Measurements from ENCODE around the gene RWDD3.

RWDD3 gene

DNA sequence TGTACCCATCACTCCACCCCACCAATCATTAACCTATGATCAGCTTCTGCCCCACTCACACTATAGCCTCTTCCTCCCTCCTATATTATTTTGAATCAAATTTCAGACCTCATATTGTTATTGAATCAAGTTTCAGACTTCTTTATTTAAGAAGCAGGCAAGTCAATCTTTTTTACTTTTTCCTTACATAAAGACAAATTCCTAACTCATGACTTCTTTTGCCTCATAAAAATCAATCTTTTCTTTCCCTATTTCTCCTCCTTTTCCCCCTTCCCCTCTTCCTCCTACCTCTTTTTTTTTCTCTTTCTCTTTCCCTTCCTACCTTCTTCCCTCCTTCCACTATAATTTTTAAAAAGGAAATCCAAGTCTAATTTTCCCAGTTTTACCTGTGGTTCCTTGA is 4.3 kb upstream of the RWDD3 start:
- no peak for FAIRE-seq

DNA sequence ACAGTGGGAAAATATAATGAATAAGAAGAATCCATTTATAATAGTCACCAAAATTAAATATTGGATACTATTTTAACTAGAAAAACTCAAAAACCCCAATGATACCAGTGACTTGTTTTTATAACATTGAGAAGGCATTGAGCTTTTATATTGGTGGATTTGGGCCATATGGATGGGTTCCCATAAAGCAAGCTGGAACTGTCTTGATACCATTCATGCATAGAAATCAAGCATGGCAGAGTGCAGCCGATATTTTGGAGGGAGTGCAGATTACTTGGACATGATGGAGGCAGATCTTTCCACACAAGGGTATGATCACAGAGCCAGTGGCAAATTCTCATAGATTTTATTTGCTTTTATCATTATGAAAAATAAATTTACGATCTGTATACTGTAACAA is 3.8 kb upstream of the RWDD3 start:
- TF ChIP-seq, protein P1, sequence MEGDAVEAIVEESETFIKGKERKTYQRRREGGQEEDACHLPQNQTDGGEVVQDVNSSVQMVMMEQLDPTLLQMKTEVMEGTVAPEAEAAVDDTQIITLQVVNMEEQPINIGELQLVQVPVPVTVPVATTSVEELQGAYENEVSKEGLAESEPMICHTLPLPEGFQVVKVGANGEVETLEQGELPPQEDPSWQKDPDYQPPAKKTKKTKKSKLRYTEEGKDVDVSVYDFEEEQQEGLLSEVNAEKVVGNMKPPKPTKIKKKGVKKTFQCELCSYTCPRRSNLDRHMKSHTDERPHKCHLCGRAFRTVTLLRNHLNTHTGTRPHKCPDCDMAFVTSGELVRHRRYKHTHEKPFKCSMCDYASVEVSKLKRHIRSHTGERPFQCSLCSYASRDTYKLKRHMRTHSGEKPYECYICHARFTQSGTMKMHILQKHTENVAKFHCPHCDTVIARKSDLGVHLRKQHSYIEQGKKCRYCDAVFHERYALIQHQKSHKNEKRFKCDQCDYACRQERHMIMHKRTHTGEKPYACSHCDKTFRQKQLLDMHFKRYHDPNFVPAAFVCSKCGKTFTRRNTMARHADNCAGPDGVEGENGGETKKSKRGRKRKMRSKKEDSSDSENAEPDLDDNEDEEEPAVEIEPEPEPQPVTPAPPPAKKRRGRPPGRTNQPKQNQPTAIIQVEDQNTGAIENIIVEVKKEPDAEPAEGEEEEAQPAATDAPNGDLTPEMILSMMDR (IDR thresholded peaks at IDR 0.05; ENCODE audit: insufficient read depth, missing control alignments) = no peak
- FAIRE-seq = no peak
- DNase-seq (ENCODE audit: insufficient read length, low spot score) = no peak

More for the DNA sequence above, 4.3 kb upstream of the RWDD3 start:
- DNase-seq (ENCODE audit: insufficient read length, low spot score) = no peak
- TF ChIP-seq, protein P1 (IDR thresholded peaks at IDR 0.05; ENCODE audit: insufficient read depth, missing control alignments) = no peak

DNA sequence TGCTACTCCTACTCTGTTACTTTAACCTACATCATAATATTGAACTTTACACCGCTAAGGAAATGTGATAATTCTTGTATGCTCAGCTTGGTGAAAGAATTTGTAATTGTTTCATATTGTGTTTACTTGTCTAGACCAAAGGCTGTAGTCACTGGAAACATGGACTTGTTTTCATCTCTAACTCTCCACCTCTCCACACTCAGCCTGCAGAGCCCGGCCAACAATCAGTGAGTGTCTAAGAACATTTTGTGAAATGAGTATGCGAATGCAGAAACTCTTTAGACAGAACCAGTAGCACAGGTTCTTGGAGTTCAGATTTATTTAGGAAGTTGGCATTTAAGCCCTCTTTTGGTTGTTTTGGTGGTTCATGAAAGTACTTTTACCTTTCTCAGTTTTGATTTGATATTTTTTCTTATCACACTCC is 3.2 kb upstream of the RWDD3 start:
- TF ChIP-seq, protein P1 (IDR thresholded peaks at IDR 0.05; ENCODE audit: insufficient read depth, missing control alignments) = no peak
- FAIRE-seq = no peak
- DNase-seq (ENCODE audit: insufficient read length, low spot score) = no peak

DNA sequence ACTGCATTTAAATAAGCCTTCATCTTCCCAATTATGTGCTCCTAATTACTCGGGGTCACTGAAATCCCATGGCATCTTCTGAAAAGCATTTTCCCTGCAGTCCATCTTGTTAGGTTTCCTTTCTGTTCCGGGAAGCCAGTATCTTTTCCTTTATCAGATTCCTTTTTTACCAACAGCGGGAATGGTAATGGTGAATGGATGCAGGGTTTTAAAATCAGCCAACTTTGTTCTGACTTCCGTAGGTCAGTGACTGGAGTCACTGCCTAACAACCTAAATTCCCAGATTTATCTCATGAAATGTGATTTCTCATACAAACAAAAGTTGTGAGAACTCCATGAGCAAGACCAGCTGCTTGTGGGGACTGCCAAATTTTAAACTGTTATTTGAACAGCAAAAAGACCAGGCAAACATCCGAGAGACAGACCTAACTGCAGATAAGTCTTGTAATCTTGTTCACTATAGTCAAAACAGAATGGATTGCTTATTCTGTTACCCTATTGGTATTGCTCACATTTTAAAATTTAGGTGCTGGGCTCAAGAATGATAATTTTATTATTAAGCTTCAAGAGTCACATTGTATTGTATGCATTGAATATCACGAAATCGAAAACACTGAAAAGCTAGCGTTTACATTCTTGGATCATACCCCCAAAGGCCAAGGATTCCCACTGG is 1.2 kb upstream of the RWDD3 start:
- FAIRE-seq = no peak
- no peak for DNase-seq (ENCODE audit: insufficient read length, low spot score)
- TF ChIP-seq, protein P1 (IDR thresholded peaks at IDR 0.05; ENCODE audit: insufficient read depth, missing control alignments) = no peak

DNA sequence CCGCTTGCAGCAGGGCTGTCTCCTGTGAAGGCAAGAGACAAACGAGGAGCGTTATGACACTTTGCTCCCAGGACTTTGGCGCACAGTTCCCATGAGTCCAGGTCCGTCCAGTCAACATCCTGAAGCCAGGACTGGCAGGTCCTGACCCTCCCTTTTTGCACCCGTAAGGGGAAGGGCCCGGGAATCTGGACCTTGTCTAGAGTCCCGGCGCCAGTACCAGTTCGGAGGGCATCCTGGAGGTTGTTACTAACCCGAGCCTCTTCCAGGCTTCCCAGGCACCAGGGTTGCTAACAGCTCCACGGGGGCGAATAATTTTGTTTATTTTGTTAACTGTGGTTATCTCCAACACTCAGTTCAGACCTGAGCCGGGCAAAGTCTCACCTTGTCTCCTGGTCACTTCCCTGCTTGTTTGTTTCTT is 682 bp upstream of the RWDD3 start:
- no peak for FAIRE-seq

DNA sequence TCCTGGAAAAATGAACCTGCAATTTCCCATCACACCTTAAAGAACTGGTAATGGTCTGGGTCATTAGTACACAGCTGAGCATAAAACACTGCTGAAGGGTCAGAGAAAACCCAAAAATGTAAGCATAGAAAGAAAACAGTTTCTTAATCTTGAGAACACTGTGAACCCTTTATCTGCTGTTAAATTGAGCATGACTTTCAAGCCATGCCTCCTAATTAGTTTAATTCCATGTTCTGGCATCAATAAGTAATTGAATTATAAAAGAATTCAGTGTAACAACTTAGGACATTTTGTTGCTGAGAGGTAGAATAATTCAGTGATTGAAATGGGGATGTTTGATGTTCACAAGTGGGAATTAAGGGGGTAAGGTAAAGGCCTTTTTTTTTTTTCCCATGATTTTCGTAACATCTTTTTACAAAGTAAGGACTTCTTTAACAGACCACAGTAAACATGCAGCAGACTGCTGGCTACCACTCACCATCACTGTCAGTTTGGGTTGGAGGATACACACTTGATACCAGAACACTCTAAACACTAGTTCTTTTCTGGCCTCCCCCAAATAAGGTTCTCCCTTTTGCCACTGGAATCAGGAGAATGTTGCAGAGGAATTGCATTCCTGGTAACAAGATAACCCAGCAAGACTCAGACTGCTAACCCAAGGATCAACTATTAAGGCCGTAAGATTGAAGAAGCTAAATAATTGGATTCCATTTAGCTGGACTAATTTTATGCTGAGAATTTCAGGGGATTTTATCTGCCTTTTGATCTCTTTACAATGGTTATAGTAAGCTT is 3.0 kb downstream of the RWDD3 start:
- DNase-seq (ENCODE audit: insufficient read length, low spot score) = no peak
- FAIRE-seq = no peak
- TF ChIP-seq, protein P1 (IDR thresholded peaks at IDR 0.05; ENCODE audit: insufficient read depth, missing control alignments) = no peak

More for the DNA sequence above, 682 bp upstream of the RWDD3 start:
- TF ChIP-seq, protein P1 (IDR thresholded peaks at IDR 0.05; ENCODE audit: insufficient read depth, missing control alignments) = no peak
- DNase-seq (ENCODE audit: insufficient read length, low spot score) = no peak

Measured in D721Med (cell line).